Medulla oblongata (tissue), 1 donor: ENCODE measurements around the gene PCDH8.
"Not testable (repeated sequence)": the region's sequence is repeated elsewhere in the genome, so short reads cannot be mapped to it uniquely, and the experiment has no call there.

Experiments
- DNase-seq: peaks from one replicate; pipeline ENCODE4 v3.0.0-alpha.2; 2015; ENCODE audit errors: extremely low spot score

PCDH8 gene

GRCh38 chr13:52817886-52818285 lies 30.6 kb downstream of the PCDH8 start:
- DNase-seq, result not testable (repeated sequence)

- no peak for DNase-seq
These were observed 33.1 kb downstream of the PCDH8 start for GRCh38 chr13:52815330-52815729.

GRCh38 chr13:52812941-52813340 lies 35.5 kb downstream of the PCDH8 start:
- DNase-seq, result no peak

- no peak for DNase-seq
These were observed 36.6 kb downstream of the PCDH8 start for GRCh38 chr13:52811841-52812240.

- no peak for DNase-seq
These were observed 37.9 kb downstream of the PCDH8 start for GRCh38 chr13:52810526-52810925.

- DNase-seq, result no peak
These were observed 38.4 kb downstream of the PCDH8 start for GRCh38 chr13:52810011-52810410.

GRCh38 chr13:52809310-52809769 lies 39.1 kb downstream of the PCDH8 start:
- peak; percentile 83 for DNase-seq

- DNase-seq, result no peak
These were observed 39.6 kb downstream of the PCDH8 start for GRCh38 chr13:52808842-52809219.

- peak; percentile 32 for DNase-seq
These were observed 42.4 kb downstream of the PCDH8 start for GRCh38 chr13:52806029-52806428.

GRCh38 chr13:52804202-52804641 lies 44.2 kb downstream of the PCDH8 start:
- no peak for DNase-seq

- no peak for DNase-seq
These were observed 47.6 kb downstream of the PCDH8 start for GRCh38 chr13:52800856-52801255.

GRCh38 chr13:52798770-52799430 lies 49.5 kb downstream of the PCDH8 start:
- DNase-seq, result no peak

GRCh38 chr13:52797176-52797575 lies 51.3 kb downstream of the PCDH8 start:
- no peak for DNase-seq

GRCh38 chr13:52794589-52794988 lies 53.9 kb downstream of the PCDH8 start:
- no peak for DNase-seq

GRCh38 chr13:52793515-52794061 lies 54.9 kb downstream of the PCDH8 start:
- DNase-seq, result no peak
